ENCODE measurements around the gene TTC39B.
"Not testable (repeated sequence)": the region's sequence is repeated elsewhere in the genome, so short reads cannot be mapped to it uniquely, and the experiment has no call there.

The TTC39B gene

GRCh38 chr9:15264918-15265317 lies 42.1 kb downstream of the TTC39B start:
- DNase-seq (ENCODE audit: low spot score), result no peak

GRCh38 chr9:15262581-15262980 lies 44.4 kb downstream of the TTC39B start:
- no peak for DNase-seq (ENCODE audit: low spot score)

GRCh38 chr9:15256426-15256825 lies 50.6 kb downstream of the TTC39B start:
- no peak for DNase-seq (ENCODE audit: low spot score)

DNA sequence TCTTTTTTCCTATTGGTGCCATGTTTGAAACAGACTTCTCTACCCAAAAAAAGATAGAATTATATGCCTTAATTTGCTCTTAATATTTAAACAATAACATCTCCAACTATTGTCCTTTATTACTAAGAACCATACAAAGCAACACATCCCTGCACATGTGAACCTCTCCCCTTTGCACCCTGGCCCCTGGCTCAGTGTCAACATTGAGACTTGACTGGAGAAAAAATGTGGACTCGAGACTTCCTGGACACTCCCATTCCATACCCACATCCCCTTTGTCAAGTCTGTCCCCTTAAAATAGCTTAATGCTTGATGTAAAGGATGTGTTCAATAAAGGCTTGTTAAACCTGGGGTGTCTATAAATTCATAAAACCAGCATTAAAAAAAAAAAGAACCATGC lies 53.2 kb downstream of the TTC39B start:
- DNase-seq (ENCODE audit: low spot score), result no peak

DNA sequence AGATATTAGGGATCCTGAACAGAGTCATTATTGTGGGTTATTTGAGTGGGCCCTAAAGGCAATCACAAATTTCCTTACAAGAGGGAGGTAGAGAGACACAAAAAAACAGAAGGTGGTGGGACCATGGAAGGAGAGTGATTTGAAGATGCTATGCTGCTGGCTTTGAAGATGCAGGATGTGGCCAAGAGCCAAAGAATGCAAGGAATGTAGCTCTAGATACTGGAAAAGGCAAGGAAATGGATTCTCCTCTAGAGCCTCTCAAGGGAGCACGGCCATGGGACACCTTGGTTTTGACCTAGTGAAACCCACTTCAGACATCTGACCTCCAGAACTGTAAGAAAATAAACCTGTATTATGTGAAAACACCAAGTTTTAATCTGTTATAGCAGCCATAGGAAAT lies 53.8 kb downstream of the TTC39B start:
- no peak for DNase-seq (ENCODE audit: low spot score)

GRCh38 chr9:15249981-15250380 lies 57.0 kb downstream of the TTC39B start:
- DNase-seq (ENCODE audit: low spot score), result no peak

GRCh38 chr9:15249042-15249818 lies 57.8 kb downstream of the TTC39B start:
- DNase-seq (ENCODE audit: low spot score), result no peak

- DNase-seq (ENCODE audit: low spot score), result no peak
Observed at GRCh38 chr9:15248621-15249020, 58.4 kb downstream of the TTC39B start.

DNA sequence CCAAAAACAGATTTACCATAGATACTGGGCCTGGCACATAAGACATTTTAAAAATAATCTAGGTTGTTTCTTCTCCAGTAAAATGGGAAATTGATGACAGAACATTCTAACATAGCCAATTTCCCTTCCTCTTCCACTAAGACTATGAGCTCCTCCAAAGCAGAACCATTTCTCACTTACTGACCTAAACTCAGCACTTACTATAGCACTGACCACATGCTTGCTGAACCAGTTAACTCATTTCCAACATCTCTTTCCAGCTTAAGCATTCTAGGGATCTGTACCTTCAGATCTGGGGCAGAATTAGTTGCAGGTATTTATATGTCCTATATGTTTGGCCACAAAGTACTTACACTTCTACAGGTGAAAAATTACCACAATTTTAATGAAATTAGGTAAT lies 58.9 kb downstream of the TTC39B start:
- no peak for DNase-seq (ENCODE audit: low spot score)

DNA sequence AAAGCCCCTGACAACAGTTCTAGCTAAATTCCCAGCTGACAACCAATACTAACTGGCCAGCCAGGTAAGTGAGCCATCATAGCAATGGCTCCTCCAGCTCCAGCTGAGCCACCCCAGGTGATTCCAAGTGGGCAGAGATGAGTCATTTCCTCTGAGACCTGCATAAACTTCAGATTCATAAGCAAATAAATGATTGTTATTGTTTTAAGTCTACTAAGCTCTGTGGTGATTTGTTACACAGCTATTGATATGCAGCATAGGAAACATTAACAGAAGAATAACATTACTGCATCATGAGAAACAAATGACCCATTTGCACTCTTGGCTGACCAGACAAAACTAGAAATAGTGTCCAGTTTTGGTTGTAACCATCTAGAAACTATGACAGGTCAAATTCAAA lies 60.3 kb downstream of the TTC39B start:
- DNase-seq (ENCODE audit: low spot score), result no peak

DNA sequence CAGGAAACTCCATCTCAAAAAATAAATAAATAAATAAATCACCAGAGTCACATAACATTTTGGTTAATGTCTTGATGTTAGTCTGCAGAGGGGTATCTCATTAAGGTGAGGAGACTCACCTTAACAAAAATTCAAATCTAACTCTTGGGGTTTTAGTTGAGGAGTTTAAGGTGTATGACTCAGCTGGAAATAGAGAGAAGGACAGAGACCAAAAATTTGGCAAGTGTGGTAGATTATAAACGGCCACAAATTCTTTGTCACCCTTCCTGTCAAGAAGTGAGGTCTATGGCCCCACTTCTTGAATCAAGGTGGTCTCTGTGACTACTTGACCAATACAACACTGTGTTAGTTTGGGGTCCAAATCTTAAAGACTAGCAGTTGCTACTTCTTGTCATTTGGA lies 60.8 kb downstream of the TTC39B start:
- no peak for DNase-seq (ENCODE audit: low spot score)

GRCh38 chr9:15244001-15244441 lies 63.0 kb downstream of the TTC39B start:
- DNase-seq (ENCODE audit: low spot score), result no peak

- DNase-seq (ENCODE audit: low spot score), result no peak
Observed at GRCh38 chr9:15243081-15243480, 63.9 kb downstream of the TTC39B start.

DNA sequence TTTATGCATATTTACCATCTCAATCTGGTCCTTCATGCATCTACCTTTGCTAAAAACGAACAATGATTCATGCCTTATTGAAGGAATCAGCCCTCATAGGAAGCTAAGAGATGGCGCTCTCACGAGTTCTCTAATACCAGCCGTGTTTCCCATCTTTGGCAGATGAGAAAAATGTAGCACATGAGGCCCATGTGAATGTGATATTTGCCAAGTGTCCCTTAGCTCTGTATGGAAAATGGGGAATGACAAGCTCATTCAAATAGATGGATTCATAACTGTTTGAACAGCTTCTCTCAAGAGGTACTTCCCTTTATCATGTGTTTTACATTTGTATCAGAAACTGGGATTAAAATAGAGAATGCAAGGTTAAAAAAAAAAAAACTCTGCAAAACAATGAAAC lies 66.1 kb downstream of the TTC39B start:
- DNase-seq (ENCODE audit: low spot score), result no peak

GRCh38 chr9:15239816-15240215 lies 67.2 kb downstream of the TTC39B start:
- no peak for DNase-seq (ENCODE audit: low spot score)

DNA sequence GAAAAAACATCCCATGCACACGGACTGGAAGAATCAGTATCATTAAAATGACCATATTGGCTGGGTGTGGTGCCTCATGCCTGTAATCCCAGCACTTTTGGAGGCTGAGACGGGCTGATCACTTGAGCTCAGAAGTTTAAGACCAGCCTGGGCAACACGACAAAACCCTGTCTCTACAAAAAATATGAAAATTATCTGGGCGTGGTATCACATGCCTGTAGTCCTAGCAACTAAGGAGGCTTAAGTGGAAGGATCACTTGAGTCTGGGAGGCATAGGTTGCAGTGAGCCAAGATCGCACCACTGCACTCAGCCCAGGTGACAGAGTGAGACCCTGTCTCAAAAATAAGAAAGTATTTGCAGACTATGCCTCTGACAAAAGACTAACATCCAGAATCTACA lies 68.4 kb downstream of the TTC39B start:
- no peak for DNase-seq (ENCODE audit: low spot score)

GRCh38 chr9:15235658-15236057 lies 71.4 kb downstream of the TTC39B start:
- no peak for DNase-seq (ENCODE audit: low spot score)

- DNase-seq (ENCODE audit: low spot score), result not testable (repeated sequence)
Observed at GRCh38 chr9:15233941-15234490, 73.0 kb downstream of the TTC39B start.

- not testable (repeated sequence) for DNase-seq (ENCODE audit: low spot score)
Observed at GRCh38 chr9:15232706-15233280, 74.2 kb downstream of the TTC39B start.

GRCh38 chr9:15231788-15232635 lies 75.0 kb downstream of the TTC39B start:
- no peak for DNase-seq (ENCODE audit: low spot score)

DNA sequence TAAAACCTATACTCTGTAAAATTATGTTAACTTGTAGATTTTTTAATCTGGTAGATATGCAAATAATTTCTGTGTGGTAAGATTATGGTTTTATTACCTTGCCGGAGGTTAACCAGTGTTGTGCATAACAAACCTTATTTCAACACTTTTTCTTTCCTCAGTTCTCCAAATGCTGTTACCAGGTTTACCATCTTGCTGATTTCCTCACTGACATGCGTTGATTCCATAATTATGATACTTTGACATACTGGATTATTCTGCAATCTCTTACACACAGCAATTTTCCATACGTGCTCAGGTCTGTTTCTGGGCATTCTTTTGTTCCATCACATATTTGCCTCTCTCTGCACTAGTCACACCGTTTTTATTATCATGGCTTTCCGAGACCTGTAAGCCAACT lies 77.6 kb downstream of the TTC39B start:
- no peak for DNase-seq (ENCODE audit: low spot score)

- DNase-seq (ENCODE audit: low spot score), result no peak
Observed at GRCh38 chr9:15227491-15227890, 79.5 kb downstream of the TTC39B start.

All from CD4-positive, alpha-beta T cell treated with Interleukin-15 for 4 hours (primary cell).